COLO829 (cell line): ENCODE data around the gene TESK2.
A peak's percentile ranks its signal among the peaks of the same experiment; 100 is the strongest.

Experiments used
- DNase-seq: peaks from one replicate; pipeline ENCODE4 v3.0.0; 2012; ENCODE audit warnings: low spot score

The TESK2 gene

GRCh38 chr1:45335855-45336324 is 155.1 kb downstream of the TESK2 start:
- no peak for DNase-seq

GRCh38 chr1:45334308-45335245 is 156.4 kb downstream of the TESK2 start:
- no peak for DNase-seq

- no peak for DNase-seq
Observed at GRCh38 chr1:45332346-45332720, 158.6 kb downstream of the TESK2 start.

GRCh38 chr1:45331436-45332345 is 159.3 kb downstream of the TESK2 start:
- DNase-seq, result no peak

- DNase-seq, result peak; percentile 42
Observed at GRCh38 chr1:45329445-45329844, 161.5 kb downstream of the TESK2 start.

- no peak for DNase-seq
Observed at GRCh38 chr1:45328680-45329079, 162.3 kb downstream of the TESK2 start.

GRCh38 chr1:45327644-45328515 is 163.1 kb downstream of the TESK2 start:
- DNase-seq, result no peak

- no peak for DNase-seq
Observed at GRCh38 chr1:45326627-45327623, 164.0 kb downstream of the TESK2 start, which contains the start of gene HPDL. Gene HPDL (plus strand): TSS chr1:45326895. CDS start chr1:45327149, 254 bp downstream.

GRCh38 chr1:45325851-45326506 is 165.0 kb downstream of the TESK2 start:
- DNase-seq, result no peak

GRCh38 chr1:45322486-45323040 is 168.4 kb downstream of the TESK2 start:
- DNase-seq, result no peak

- DNase-seq, result no peak
Observed at GRCh38 chr1:45321444-45321843, 169.5 kb downstream of the TESK2 start.

- DNase-seq, result no peak
Observed at GRCh38 chr1:45319761-45320160, 171.2 kb downstream of the TESK2 start.

GRCh38 chr1:45317166-45317565 is 173.8 kb downstream of the TESK2 start:
- no peak for DNase-seq

GRCh38 chr1:45314266-45314665 is 176.7 kb downstream of the TESK2 start:
- no peak for DNase-seq

- DNase-seq, result no peak
Observed at GRCh38 chr1:45306905-45307304, 184.1 kb downstream of the TESK2 start.

GRCh38 chr1:45306319-45306718 is 184.6 kb downstream of the TESK2 start:
- no peak for DNase-seq

- no peak for DNase-seq
Observed at GRCh38 chr1:45305231-45305630, 185.7 kb downstream of the TESK2 start.

- DNase-seq, result no peak
Observed at GRCh38 chr1:45304311-45305081, 186.5 kb downstream of the TESK2 start.
